GM19468 (cell line): ENCODE data around the gene CANT1.
"Not testable (repeated sequence)": the region's sequence is repeated elsewhere in the genome, so short reads cannot be mapped to it uniquely, and the experiment has no call there.

ENCODE experiments used
- ATAC-seq: cut with Tn5 transposase; IDR thresholded peaks from one replicate; pipeline ENCODE4 v1.9.1; 2021; ENCODE audit warnings: mild to moderate bottlenecking, moderate library complexity, moderate number of reproducible peaks; ENCODE audit not compliant: unreplicated experiment; ENCODE audit errors: extremely low read depth

CANT1 gene

DNA sequence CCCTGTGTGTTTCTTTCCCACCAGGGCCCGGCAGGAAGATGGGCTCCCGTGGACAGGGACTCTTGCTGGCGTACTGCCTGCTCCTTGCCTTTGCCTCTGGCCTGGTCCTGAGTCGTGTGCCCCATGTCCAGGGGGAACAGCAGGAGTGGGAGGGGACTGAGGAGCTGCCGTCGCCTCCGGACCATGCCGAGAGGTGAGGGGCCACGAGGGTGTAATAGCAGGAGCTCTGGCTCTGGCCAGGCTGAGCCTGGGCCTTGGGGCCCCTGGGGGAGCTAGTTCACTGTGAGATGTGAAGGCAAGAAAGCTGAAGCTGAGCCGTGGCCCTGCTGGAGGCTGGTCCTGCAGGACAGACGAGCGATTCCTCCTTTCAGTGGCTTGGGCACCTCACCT is 34.4 kb upstream of the CANT1 start:
- ATAC-seq: no peak

DNA sequence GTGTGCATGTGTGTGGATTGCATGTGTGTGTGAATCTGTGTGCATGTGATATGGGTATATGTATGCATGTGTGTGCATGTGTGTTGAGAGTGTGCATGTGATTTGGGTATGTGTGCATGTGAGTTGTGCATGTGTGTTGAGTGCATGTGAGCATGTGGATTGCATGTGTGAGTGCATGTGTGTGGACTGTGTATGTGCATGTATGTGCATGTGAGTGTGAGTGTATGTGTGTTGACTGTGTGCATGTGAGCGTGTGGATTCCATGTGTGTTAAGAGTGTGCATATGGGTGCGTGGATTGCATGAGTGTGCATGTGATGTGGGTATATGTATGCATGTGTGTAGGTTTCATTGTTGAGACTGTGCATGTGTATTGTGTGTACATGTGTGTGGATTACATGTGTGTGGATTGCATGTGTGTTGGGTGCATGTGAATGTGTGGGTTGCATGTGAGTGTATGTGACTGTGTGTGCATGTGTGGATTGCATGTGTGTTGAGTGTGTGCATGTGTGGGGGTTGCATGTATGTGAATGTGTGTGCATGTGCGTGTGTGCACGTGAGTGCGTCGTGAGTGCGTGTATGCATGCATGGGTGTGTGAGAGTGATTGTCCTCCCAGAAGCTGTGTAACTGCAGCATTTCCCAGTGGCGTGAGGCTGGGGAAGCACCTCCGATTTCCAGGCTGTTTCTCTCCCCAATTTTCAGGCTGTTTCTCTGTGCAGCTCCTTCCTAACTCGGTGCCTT is 33.8 kb upstream of the CANT1 start:
- no peak for ATAC-seq

GRCh38 chr17:79042421-79043190 is 33.0 kb upstream of the CANT1 start:
- no peak for ATAC-seq

- ATAC-seq: no peak
These were observed 32.3 kb upstream of the CANT1 start for GRCh38 chr17:79041723-79042420.

- ATAC-seq: no peak
These were observed 31.5 kb upstream of the CANT1 start for GRCh38 chr17:79041041-79041570.

DNA sequence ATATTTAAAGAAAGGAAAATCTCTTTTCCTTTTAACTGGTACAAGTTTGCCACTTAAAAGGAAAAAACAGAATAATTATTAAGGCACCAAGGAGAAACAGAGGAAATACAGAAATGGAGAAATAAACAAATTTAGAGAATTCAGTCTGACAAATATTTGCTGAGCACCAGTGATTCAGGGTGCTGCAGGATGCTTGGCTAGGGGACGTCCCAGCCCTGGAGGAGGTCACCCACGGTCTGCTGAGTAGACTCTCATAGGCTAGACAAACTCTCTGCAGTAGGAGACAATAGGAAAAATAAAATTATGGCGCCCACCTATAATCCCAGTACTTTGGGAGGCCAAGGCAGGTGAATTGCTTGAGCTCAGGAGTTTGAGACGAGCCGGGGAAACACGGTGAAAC is 30.3 kb upstream of the CANT1 start:
- no peak for ATAC-seq

GRCh38 chr17:79039171-79039570 is 29.6 kb upstream of the CANT1 start:
- ATAC-seq: no peak

DNA sequence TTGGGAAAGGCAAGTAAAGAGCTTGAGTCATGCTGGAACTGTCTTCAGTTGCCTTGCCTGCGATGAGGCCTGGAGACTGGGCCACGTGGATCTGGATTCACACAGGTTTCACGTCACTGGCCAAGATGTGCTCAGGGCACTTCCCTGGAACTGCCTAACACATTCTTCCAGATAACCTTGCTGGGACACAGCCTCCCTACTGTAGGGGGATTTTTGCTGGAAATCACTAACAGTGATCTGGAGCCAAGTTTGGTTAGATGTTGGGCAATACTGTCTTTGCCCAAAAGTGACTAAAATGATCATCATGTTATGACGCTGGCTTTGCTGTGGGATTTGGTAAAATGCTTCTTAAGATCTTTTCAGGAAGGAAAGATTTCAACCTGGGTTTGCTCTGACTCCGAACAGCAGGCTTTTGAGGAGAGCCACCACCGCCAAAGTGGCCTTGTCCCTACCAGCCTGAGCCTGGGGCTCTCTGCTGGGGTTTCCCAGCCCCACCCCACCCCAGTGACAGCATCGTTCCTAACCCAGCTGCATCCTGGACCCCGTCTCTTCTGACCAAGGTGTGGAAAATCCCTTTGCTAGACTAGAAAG is 29.1 kb upstream of the CANT1 start:
- no peak for ATAC-seq

DNA sequence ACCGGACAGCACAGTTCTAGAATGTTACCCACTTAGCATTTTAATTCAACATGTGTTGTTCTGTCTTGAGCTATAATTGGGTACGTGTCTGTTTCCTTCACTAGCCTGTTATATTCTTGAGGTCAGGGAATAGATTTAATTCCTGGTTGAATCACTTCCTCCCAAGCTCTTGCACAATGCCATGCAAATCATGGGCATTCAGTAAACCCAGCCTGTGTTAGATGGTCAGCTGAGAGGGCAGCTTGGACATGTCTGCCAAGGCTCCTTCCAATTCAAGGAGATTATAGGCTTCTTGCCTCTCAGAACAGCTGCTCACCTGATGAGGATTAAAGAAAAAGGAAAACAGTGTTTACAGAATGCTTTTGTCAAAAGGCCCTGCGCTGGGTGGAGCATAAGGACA is 27.0 kb upstream of the CANT1 start:
- no peak for ATAC-seq

DNA sequence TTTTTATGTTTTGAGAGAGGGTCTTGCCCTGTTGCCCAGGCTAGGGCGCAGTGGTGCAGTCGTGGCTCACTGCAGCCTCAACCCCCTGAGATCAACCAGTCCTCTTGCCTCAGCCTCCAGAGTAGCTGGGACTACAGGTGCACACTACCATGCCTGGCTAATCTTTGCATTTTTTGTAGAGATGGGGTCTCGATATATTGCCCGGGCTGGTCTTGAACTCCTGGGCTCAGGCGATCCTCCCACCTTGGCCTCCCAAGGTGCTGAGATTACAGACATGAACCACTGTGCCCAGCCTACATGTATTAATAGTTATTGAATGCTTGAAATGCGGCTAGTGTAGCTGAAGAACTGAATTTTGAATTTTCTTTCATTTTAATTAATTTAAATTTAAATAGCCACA is 26.6 kb upstream of the CANT1 start:
- ATAC-seq: no peak

DNA sequence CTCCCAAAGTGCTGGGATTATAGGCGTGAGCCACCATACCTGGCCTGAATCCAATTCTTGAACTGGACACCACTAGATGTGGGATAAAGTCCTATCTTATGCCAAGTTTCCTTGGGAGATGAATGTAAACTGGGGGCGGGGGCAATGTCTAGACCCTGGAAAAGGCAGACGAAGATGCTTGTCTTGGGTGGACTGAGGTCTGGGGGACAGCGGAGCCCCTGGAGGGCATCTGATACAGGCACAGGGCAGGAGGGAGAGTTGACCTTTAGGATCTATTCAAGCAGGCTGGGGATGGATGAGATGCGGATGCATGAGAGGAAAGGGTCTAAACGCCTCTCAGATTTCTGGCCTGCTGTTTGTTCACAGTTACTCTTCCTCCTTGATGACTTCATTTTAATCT is 26.1 kb upstream of the CANT1 start:
- no peak for ATAC-seq

DNA sequence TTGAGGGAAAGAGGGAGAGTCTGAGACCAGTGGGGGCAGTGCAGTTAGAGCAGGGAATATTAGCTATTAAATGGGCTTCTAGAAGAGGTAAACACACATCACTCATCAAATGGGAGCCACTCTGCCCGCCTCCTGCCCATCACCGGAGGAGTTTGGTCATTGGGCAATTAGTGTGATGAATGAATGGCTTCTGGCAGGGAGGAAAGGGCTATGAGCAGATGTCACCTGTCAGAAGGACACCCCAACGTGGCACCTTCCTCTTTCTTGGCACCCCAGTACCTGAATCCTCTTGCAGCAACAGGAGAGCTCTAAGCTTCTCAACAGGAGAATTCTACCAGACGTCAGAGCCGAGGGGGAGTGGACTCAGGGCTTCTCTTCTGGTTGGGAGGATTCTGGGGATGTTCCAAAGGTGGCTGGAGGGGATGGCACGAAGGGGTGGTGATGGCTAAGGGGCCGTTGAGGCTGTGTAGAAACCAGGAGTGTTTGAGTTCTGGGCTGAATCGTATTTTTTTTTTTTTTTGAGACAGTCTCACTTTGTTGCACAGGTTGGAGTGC is 25.4 kb upstream of the CANT1 start:
- ATAC-seq: no peak

GRCh38 chr17:79033741-79034501 is 24.4 kb upstream of the CANT1 start:
- ATAC-seq: no peak

DNA sequence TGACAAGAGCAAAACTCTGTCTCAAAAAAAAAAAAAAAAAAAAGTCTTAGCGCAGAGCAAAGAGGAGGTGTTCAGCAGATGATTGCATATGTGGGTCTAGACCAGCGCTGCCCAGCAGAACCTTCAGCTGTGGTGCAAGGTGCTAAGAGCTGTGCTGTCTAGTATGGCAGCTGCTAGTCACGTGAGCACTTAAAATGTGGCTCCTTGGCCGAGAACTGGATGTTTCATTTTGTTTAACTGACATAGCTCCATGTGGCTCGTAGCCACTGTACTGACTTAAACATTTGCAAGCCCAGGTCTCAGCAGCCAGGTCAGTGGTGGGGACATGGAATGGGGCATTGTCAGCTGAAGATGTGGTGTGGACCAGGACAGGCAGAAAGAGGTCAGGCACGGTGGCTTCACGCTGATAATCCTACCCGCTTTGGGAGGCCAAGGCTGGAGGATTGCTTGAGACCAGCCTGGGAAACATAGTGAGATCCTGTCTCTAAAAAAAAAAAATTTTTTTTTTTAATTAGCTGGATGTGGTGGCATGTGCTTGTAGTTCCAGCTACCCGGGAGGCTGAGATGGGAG is 23.6 kb upstream of the CANT1 start:
- ATAC-seq: no peak

- no peak for ATAC-seq
These were observed 22.7 kb upstream of the CANT1 start for GRCh38 chr17:79031996-79032875.

DNA sequence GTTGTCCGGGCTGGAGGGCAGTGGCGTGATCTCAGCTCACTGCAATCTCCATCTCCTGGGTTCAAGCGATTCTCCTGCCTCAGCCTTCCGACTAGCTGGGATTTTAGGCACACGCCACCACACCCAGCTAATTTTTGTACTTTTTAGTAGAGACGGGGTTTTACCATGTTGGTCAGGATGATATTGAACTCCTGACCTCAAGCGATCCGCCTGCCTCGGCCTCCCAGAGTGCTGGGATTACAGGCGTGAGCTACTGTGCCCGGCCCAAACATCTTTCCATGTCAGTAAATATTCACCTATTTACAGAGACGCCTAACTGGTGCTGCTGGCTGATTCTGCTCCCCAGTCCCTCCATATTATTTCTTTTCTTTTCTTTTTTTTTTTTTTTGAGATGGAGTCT is 21.1 kb upstream of the CANT1 start:
- not testable (repeated sequence) for ATAC-seq

DNA sequence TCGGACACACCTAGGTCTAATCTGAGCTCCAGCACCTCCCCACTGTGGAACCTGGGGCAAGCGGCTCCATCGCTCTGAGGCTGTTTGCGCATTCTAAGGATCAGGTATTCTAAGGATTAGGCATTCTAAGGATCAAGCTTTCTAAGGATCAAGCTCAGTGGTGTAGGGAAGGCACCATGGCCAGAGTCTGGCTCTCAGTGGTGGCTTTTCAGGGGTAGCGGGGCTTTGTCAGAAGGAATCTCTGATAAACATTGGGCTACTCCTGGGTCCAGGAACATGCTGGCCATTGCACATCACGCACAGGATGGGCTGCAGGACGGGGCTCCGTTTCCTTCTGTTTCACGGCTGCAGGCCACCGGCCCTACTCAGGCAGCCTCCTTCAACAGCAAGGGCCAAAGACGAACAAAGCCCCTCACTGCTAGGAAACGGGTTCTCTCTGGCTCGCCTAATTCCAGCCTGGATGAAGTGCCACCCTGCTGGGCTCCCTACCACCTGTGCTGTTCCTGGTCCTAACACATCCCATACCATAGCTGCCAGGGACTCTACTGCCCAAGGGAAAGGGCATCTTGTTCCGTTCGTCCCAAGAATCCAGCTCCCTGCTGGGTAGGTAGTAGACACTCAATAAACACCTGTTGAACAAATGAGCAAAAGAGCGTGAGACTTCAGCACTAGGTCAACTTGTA is 19.9 kb upstream of the CANT1 start:
- ATAC-seq: no peak
